WI38 (cell line): ENCODE results near the gene RNF4.

Experiments
- H3K4me3 ChIP-seq: 2 replicates; pipeline ENCODE4 v1.5.1; 2011; ENCODE audit warnings: low read depth, mild to moderate bottlenecking, control low read depth, low read length
- TF ChIP-seq, protein P1 (sequence below): IDR thresholded peaks from 2 replicates; pipeline ENCODE4 v1.5.1; 2012; ENCODE audit warnings: low read depth, mild to moderate bottlenecking, control low read depth, low read length

RNF4 gene

GRCh38 chr4:2446656-2447564, 22.0 kb upstream of the RNF4 start:
- TF ChIP-seq, protein P1, sequence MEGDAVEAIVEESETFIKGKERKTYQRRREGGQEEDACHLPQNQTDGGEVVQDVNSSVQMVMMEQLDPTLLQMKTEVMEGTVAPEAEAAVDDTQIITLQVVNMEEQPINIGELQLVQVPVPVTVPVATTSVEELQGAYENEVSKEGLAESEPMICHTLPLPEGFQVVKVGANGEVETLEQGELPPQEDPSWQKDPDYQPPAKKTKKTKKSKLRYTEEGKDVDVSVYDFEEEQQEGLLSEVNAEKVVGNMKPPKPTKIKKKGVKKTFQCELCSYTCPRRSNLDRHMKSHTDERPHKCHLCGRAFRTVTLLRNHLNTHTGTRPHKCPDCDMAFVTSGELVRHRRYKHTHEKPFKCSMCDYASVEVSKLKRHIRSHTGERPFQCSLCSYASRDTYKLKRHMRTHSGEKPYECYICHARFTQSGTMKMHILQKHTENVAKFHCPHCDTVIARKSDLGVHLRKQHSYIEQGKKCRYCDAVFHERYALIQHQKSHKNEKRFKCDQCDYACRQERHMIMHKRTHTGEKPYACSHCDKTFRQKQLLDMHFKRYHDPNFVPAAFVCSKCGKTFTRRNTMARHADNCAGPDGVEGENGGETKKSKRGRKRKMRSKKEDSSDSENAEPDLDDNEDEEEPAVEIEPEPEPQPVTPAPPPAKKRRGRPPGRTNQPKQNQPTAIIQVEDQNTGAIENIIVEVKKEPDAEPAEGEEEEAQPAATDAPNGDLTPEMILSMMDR, result no peak
- H3K4me3 ChIP-seq, result no peak overlapping the region

DNA sequence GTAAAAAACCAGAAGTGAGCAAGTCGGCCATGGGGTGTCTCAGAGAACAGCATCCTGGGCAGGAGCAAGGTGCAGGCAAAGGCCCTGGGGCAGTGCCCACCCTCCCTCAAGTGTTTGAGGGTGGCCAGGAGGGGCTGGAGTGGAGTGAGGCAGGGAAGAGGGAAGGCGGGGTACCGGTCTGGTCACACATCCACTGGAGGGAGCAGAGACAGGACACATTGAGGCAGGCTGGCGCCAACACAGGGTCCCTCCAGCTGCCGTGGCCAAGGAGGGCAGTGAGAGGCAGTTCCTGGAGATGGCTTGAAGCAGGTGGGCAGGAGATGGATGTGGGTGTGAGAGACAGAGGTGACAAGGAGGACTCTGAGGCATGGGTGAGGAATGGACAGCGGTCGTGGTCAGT, 20.3 kb upstream of the RNF4 start:
- H3K4me3 ChIP-seq, result no peak overlapping the region

DNA sequence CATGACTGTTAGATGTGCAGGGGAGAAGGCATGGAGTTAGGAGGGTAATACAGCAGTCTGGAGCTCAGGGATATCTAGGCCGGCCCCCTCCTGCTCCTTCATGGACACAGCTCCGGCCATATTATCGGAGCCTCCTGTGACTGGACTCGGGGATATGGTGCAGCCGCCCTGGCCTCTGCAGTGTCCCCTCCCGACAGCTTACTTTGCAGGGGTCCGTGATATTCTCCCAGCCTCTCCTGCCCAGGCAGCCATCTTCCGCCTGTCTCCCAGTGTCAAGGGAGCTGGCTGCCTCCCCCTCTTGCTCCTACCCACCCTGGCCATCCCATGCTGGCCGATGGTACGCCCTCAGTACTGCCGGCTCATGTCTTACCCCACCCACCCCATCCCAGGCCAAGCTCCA, 19.9 kb upstream of the RNF4 start:
- TF ChIP-seq, protein P1, result no peak
- no peak overlapping the region for H3K4me3 ChIP-seq

More for the DNA sequence above, 20.3 kb upstream of the RNF4 start:
- TF ChIP-seq, protein P1, result no peak

DNA sequence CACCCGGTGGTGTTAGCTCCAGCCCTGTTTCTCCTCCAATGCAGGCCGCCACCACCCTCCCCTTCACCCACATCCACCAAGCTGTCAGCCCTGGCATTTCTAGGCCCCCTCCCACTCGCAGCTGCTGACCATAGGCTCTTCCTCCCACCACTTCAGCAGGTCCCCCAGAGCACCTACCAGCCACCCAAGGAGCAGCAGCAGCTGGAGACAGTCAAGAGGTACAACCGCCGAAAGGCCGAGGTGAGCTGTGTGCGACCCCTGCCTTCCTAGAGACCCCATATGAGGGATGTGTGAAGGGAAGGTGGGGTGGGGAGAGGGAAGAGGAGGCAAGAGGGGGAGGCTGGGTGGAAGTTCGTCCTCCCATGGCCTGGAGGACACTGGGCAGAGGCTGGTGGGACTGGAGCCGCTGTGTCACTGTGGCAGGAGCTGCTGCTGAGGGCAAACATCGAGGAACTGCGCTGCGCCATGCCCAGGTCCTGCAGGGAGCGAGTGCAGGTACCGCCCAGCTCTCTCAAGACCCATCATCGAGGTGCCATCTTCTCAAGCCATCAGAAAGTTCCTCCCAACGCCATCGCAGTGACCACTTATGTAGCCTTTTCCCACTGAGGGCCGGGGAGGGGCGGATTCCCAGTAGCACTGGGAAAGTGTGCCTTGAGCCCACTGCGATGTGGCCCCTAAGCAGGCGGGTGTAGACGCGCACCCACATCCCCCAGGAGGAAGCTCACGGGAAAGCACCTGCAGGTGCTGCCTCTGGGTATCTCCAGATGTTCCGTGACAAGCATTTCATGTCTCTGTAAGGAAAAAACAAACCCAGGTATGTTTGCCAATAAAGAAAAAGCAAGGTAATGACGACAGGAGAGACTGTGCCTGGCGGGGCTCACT, 19.2 kb upstream of the RNF4 start:
- TF ChIP-seq, protein P1, result no peak
- H3K4me3 ChIP-seq, result no peak overlapping the region

DNA sequence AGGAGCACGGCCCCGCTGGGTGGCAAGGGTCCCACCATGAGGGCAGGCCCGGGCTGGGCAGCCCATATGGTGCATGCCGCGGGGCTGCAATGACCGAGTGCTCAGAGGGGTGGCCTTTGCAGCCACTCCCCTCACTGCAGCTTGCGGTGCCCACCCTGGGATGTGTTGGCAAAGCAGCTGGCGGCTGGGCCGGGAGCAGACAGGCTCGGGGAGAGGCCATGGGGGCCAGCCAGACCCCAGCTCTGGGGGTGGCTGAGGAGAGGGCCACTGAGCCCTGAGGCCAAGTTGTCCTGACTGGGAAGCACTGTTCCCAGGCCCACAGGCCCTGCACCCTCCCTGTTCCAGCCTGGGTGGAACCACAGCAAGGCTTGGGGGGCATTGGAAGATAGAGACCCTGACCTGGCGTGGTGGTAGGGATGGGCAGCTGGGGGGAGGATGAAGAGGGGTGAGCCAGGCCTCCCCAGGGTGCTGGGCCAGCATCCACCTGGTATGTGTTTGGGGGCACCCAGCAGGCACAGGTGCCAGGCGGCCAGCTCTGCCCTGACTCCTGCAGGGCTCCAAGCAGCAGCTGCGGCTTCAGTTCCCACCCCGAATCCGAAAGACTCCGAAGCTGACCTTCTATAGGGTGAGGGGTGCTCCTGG, 18.4 kb upstream of the RNF4 start:
- no peak overlapping the region for H3K4me3 ChIP-seq
- TF ChIP-seq, protein P1, result no peak

DNA sequence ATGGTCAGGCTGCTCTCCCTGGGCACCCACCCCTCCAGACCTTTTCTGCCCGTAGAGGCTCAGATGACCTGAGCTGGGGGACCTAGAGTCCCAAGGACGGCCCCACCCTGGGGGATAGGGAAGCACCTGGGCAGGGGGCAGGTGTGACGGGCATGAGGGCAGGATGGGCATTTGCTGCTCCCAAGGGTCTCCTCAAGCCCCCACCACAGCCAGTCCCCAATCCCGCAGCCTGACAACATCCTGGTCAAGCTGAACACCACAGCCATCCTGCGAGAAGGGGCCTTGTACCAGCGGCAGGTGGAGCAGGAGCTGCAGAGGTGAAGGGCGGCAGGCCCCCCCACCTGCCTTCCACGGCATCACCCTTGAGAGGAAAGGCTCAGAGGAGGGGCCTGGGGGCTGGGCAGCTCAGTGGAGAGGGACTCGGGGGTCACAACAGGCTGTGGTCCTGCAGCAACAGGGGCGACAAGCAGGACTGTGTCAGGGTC, 17.8 kb upstream of the RNF4 start:
- H3K4me3 ChIP-seq, result no peak overlapping the region
- TF ChIP-seq, protein P1, result no peak
